ENCODE results near the gene MRPS18A. TPM values are rescaled to one million over a fixed set of nuclear protein-coding genes. Genes with fewer than 3 reads are reported as not detected.

MRPS18A gene
- total RNA-seq, 1 donor from 2014 or later, result 41.8 TPM

- Histone ChIP-seq H3K36me3 (peaks cover 68% of the 10 kb centered on the region), H3K9me3 (replicated peaks) (no peaks in the 10 kb centered on the region), H3K27ac (replicated peaks) (no peak overlapping the region), H3K4me1 (peaks cover 7% of the 10 kb centered on the region), H3K4me3 (no peak overlapping the region), H3K27me3 (ENCODE audit: low read depth) (no peaks in the 10 kb centered on the region)
- DNase-seq, result no peak
- no peak for TF ChIP-seq CTCF (IDR thresholded peaks at IDR 0.05; ENCODE audit: borderline replicate concordance)
- intact Hi-C loops (cut with micrococcal nuclease), result no loop called here
Observed at GRCh38 chr6:43621836-43622180, 65.8 kb downstream of the MRPS18A start.

Other genes with a start within 250 kb of the MRPS18A start
- gene DLK2, start 232.2 kb downstream of the MRPS18A start, total RNA-seq, result 3.3 TPM
- 24.1 TPM for gene TJAP1, start 210.2 kb downstream of the MRPS18A start, total RNA-seq
- gene LRRC73, start 177.4 kb downstream of the MRPS18A start, total RNA-seq, result 1.6 TPM
- 69.9 TPM for gene YIPF3, start 170.9 kb downstream of the MRPS18A start, total RNA-seq
- gene POLR1C, start 170.7 kb downstream of the MRPS18A start, total RNA-seq, result 14.7 TPM
- 20.3 TPM for gene XPO5, start 111.8 kb downstream of the MRPS18A start, total RNA-seq
- 7.9 TPM for gene POLH, start 111.6 kb downstream of the MRPS18A start, total RNA-seq
- 27.1 TPM for gene GTPBP2, start 58.5 kb downstream of the MRPS18A start, total RNA-seq
- 27.6 TPM for gene MAD2L1BP, start 52.0 kb downstream of the MRPS18A start, total RNA-seq
- gene RSPH9, start 42.8 kb downstream of the MRPS18A start, total RNA-seq, result 0.08 TPM
- 359 TPM for gene VEGFA, start 82.4 kb upstream of the MRPS18A start, total RNA-seq

Data from left ventricle myocardium inferior (tissue), 1 donor.